GM23338 (cell line): Measurements from ENCODE around the gene FBXL19.

Experiments used
- CTCF ChIP-seq, 2 experiments: fragments of 200-600 bp in 1 of 2; sonication (generic) in 1 of 2; conservative IDR thresholded peaks; 2 replicates each; pipeline versions ENCODE4 v1.5.1 to v1.6.1; 2016 to 2017; ENCODE audit warnings: antibody characterized with exemption in 2 of 2, low read depth in 2 of 2, mild to moderate bottlenecking in 2 of 2, moderate library complexity in 1 of 2
- ETS1 ChIP-seq: IDR thresholded peaks from 2 replicates; pipeline ENCODE4 v1.6.1; 2016; ENCODE audit warnings: antibody characterized with exemption
- EZH2 ChIP-seq: fragments of 200-600 bp; sonication (generic); IDR thresholded peaks from one replicate; pipeline ENCODE4 v1.8.0; 2017; ENCODE audit warnings: antibody characterized with exemption, mild to moderate bottlenecking, low read depth; ENCODE audit not compliant: unreplicated experiment
- EZH2phosphoT487 ChIP-seq: fragments of 200-600 bp; sonication (generic); IDR thresholded peaks from one replicate; pipeline ENCODE4 v1.8.1; 2018; ENCODE audit warnings: antibody characterized with exemption; ENCODE audit not compliant: unreplicated experiment
- POLR2AphosphoS5 ChIP-seq: IDR thresholded peaks from 2 replicates; pipeline ENCODE4 v1.6.1; 2016; ENCODE audit warnings: antibody characterized with exemption, low read depth

GRCh38 chr16:30974348-30974747 is 51.0 kb downstream of the FBXL19 start:
- TF ChIP-seq CTCF (conservative IDR thresholded peaks at IDR 0.05; ENCODE audit: low read depth in 2 of 2), result no peak
- TF ChIP-seq EZH2, result no peak
- no peak for TF ChIP-seq POLR2AphosphoS5
- TF ChIP-seq EZH2phosphoT487, result no peak
- TF ChIP-seq ETS1, result no peak
